ENCODE measurements around the gene SIAH1.

Gene SIAH1

GRCh38 chr16:48365025-48365600 is 20.1 kb downstream of the SIAH1 start:
- peak overlapping the region; percentile 69 for H3K4me3 ChIP-seq (replicated peaks; ENCODE audit: low read depth, low read length)
- TF ChIP-seq, protein P1, sequence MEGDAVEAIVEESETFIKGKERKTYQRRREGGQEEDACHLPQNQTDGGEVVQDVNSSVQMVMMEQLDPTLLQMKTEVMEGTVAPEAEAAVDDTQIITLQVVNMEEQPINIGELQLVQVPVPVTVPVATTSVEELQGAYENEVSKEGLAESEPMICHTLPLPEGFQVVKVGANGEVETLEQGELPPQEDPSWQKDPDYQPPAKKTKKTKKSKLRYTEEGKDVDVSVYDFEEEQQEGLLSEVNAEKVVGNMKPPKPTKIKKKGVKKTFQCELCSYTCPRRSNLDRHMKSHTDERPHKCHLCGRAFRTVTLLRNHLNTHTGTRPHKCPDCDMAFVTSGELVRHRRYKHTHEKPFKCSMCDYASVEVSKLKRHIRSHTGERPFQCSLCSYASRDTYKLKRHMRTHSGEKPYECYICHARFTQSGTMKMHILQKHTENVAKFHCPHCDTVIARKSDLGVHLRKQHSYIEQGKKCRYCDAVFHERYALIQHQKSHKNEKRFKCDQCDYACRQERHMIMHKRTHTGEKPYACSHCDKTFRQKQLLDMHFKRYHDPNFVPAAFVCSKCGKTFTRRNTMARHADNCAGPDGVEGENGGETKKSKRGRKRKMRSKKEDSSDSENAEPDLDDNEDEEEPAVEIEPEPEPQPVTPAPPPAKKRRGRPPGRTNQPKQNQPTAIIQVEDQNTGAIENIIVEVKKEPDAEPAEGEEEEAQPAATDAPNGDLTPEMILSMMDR (IDR thresholded peaks at IDR 0.05; ENCODE audit: low read length, missing control alignments) = no peak
- no peak for DNase-seq (ENCODE audit: low read depth)

- TF ChIP-seq, protein P1 (IDR thresholded peaks at IDR 0.05; ENCODE audit: low read length, missing control alignments) = no peak
- DNase-seq (ENCODE audit: low read depth) = no peak
- no peak overlapping the region for H3K4me3 ChIP-seq (replicated peaks; ENCODE audit: low read depth, low read length)
Observed at GRCh38 chr16:48361540-48362144, 23.6 kb downstream of the SIAH1 start.

GRCh38 chr16:48361012-48361411 is 24.2 kb downstream of the SIAH1 start:
- DNase-seq (ENCODE audit: low read depth) = no peak
- TF ChIP-seq, protein P1 (IDR thresholded peaks at IDR 0.05; ENCODE audit: low read length, missing control alignments) = no peak
- H3K4me3 ChIP-seq (replicated peaks; ENCODE audit: low read depth, low read length) = no peak overlapping the region

DNA sequence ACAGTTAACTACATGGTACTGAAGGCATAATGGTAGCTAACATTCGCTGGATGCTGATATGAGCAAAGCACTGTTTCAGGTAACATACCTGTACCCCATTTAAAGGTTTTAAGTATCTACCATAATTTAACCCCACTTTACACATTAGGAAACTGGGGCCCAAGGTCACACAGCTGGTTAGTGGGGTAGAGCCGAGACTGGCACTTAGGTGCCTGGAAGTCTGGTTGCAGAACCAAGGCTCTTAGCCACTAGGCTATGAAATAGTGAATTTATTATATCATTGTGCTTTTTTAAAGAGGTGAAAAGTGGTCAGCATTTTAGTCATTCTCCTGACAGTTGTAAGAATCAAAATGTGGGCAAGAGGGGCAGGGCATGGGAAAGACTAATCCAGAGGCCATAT is 25.2 kb downstream of the SIAH1 start:
- TF ChIP-seq, protein P1 (IDR thresholded peaks at IDR 0.05; ENCODE audit: low read length, missing control alignments) = no peak
- no peak overlapping the region for H3K4me3 ChIP-seq (replicated peaks; ENCODE audit: low read depth, low read length)
- no peak for DNase-seq (ENCODE audit: low read depth)

- DNase-seq (ENCODE audit: low read depth) = no peak
- no peak overlapping the region for H3K4me3 ChIP-seq (replicated peaks; ENCODE audit: low read depth, low read length)
- TF ChIP-seq, protein P1 (IDR thresholded peaks at IDR 0.05; ENCODE audit: low read length, missing control alignments) = no peak
Observed at GRCh38 chr16:48358419-48358818, 26.8 kb downstream of the SIAH1 start.

DNA sequence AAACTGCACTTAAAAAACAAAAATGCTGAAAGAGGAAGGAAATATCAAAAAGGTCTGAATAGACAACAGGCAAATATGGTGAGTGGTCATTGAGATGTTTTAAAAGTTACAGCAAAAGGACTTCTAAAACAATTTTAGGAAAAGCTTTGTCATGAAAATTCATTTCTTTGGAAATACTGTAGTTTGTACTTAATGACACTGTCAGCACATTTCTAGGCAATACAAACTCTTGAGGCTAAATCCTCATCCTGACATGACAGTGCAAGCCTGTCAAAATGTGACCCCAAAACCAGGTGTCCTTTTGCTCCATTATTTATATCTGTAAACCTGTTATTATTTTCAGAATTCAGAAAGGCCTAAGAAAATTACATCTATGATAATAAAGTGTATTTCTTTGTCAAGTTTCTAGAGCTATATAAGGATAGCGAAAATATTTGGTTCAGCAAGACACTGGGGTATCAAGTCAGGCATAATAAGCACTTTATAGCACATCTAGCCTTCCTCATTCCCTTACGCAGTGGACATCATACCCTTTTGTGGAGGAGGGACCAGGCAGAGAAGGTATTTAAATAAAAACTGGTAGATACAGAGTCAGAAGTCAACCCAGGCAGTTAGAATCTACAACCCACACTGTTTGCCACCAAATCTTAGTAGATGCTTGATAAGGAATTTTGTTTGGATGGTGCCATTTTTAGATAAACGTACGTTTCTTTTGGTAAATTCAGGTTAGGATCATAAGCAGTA is 28.4 kb downstream of the SIAH1 start:
- TF ChIP-seq, protein P1 (IDR thresholded peaks at IDR 0.05; ENCODE audit: low read length, missing control alignments) = no peak
- DNase-seq (ENCODE audit: low read depth) = no peak
- H3K4me3 ChIP-seq (replicated peaks; ENCODE audit: low read depth, low read length) = no peak overlapping the region
